Memory B cell (primary cell): ENCODE results near the gene ZFAND6.
"Not testable (repeated sequence)": the region's sequence is repeated elsewhere in the genome, so short reads cannot be mapped to it uniquely, and the experiment has no call there.

ENCODE experiments used
- ATAC-seq: fragments of 150-1000 bp; cut with Tn5 transposase; 2 replicates; pipeline ENCODE4 v1.10.0; 2021; ENCODE audit warnings: low read depth, mild to moderate bottlenecking, moderate library complexity
- DNase-seq, 2 donors: peaks; one replicate each; pipeline ENCODE4 v3.0.0; 2022; ENCODE audit warnings: low spot score in 2 of 2
- H3K27ac Mint-ChIP-seq: one replicate; pipeline ENCODE4 v1.8.0; 2022; ENCODE audit warnings: mild to moderate bottlenecking, moderate library complexity, mixed read lengths
- H3K27me3 Mint-ChIP-seq: one replicate; pipeline ENCODE4 v1.8.0; 2022; ENCODE audit warnings: mixed read lengths
- H3K36me3 Mint-ChIP-seq: one replicate; pipeline ENCODE4 v1.8.0; 2022; ENCODE audit warnings: mild to moderate bottlenecking, mixed read lengths
- H3K4me1 Mint-ChIP-seq: one replicate; pipeline ENCODE4 v1.8.0; 2022; ENCODE audit warnings: mixed read lengths
- H3K4me3 Mint-ChIP-seq: one replicate; pipeline ENCODE4 v1.8.0; 2022; ENCODE audit warnings: mild to moderate bottlenecking, moderate library complexity, mixed read lengths
- H3K9me3 Mint-ChIP-seq: one replicate; pipeline ENCODE4 v1.8.0; 2022; ENCODE audit warnings: mixed read lengths

The ZFAND6 gene

DNA sequence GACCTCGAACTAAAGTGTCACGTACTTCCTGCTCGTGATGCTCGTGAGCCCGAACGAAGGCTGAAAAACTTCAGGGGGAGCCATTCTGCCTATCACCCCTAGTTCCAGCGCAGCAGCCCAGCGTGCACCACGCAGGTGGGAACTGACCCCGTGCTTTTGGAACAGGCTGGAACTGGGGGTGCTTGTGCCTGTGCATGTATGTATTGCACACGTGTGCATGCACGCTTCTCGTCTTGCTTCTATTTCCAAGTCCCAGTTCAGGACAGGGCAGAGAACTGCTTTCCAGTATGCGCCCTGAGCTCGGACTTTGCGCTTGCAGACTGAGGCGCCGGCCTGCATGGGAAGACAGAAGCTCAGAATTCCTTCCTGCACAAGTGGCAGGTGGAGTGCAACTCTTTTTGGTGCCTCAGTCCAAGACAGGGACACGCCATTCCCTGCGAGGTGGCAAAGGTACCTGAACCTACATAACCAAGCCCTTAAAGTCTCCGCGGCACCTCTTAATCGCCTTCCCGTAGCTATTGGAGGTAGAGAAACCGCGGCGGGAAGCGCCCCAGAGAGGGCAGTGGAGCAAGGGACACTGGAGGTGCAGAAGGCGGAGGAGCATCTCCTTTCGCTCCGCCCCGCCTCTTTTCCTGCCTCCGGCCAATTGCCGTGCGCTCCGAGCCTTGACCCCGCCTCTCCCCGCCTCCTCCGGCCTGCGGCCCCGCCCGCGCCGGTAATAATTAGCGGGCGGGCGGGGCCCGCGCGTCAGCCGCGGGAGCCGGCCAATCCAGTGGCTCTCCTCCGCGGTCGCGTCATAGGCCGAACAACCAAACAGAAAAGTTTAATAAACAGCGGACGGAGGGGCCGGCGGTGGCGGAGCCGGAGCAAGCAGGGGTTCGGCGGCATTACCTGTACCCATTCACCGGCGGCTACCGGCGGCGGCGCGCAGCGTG is at the start of gene ZFAND6:
ZFAND6 (plus strand) TSS at position 826 of the 935 bp plus-strand sequence. CDS start 60,669 bp downstream, outside the sequence.
- Mint-ChIP-seq H3K4me3 (peak within 1 kb of the TSS; percentile 91), H3K27ac (peak within 1 kb of the TSS; percentile 95), H3K36me3 (no peaks in the 10 kb centered on the region), H3K4me1 (peaks cover 29% of the 10 kb centered on the region), H3K9me3 (no peaks in the 10 kb centered on the region), H3K27me3 (no peaks in the 10 kb centered on the region)
- ATAC-seq, result peak; percentile 77
- DNase-seq, result peak; percentile 94 to 97

DNA sequence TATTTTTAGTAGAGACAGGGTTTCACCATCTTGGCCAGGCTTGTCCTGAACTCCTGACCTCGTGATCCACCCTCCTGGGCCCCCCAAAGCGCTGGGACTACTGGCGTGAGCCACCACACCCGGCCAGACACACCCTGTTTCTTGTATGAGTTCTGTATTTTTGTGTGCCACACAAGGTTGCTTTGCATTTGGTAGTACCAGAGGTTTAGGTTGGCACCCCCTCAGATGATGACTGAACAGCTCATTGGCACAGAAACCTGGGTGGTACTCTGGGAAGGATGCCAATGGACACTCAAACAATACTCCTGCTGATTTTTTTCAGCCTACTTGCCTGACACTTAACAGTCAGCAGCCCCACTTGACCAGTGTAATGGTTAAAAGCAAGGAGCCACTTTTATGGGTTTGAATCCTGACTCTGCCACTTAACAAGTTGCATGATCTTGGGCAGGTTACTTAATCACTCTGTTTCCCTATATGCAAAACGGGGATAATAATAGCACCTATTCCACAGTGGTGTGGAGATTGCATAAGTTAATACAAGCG is 49.3 kb upstream of the ZFAND6 start:
- peaks cover 58% of the 10 kb centered on the region for H3K4me1 Mint-ChIP-seq

DNA sequence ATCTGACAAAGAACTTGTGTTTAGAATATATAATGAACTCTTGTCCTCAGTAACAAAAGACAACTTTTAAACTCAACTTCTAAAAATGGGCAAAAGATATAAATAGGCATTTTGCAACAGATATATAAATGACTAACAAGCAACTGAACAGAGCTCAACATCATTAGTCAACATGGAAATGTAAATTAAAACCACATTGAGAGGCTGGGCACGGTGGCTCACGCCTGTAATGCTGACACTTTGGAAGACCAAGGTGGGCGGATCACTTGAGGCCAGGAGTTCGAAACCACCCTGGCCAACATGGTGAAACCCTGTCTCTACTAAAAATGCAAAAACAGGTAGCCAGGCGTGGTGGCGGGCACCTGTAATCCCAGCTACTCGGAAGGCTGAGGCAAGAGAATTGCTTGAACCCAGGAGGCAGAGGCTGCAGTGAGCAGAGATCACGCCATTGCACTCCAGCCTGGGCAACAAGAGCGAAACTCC is 48.4 kb upstream of the ZFAND6 start:
- not testable (repeated sequence) for ATAC-seq, DNase-seq, H3K9me3 Mint-ChIP-seq, H3K27me3 Mint-ChIP-seq
- Mint-ChIP-seq H3K27ac (peak overlapping the region; percentile 96), H3K36me3 (peaks cover 15% of the 10 kb centered on the region), H3K4me1 (peaks cover 56% of the 10 kb centered on the region), H3K4me3 (peak overlapping the region; percentile 60)

More for the DNA sequence above, 49.3 kb upstream of the ZFAND6 start:
- Mint-ChIP-seq H3K27ac (peak overlapping the region; percentile 96), H3K36me3 (peaks cover 13% of the 10 kb centered on the region), H3K27me3 (no peaks in the 10 kb centered on the region), H3K4me3 (peak overlapping the region; percentile 37), H3K9me3 (no peaks in the 10 kb centered on the region)
- ATAC-seq (peak; percentile 60), DNase-seq (no peak)

- no peaks in the 10 kb centered on the region for H3K27me3 Mint-ChIP-seq
- peak overlapping the region; percentile 60 for H3K4me3 Mint-ChIP-seq
- H3K36me3 Mint-ChIP-seq, result peaks cover 15% of the 10 kb centered on the region
- DNase-seq (no peak), ATAC-seq (no peak)
- H3K27ac Mint-ChIP-seq, result peak overlapping the region; percentile 96
- H3K4me1 Mint-ChIP-seq, result peaks cover 52% of the 10 kb centered on the region
- H3K9me3 Mint-ChIP-seq, result no peaks in the 10 kb centered on the region
Observed at GRCh38 chr15:80011596-80011995, 47.9 kb upstream of the ZFAND6 start.

GRCh38 chr15:80012060-80012726 is 47.3 kb upstream of the ZFAND6 start:
- peaks cover 54% of the 10 kb centered on the region for H3K4me1 Mint-ChIP-seq
- DNase-seq, result no peak

GRCh38 chr15:80014186-80014585 is 45.3 kb upstream of the ZFAND6 start:
- H3K36me3 Mint-ChIP-seq, result peaks cover 17% of the 10 kb centered on the region
- ATAC-seq, H3K9me3 Mint-ChIP-seq, H3K4me3 Mint-ChIP-seq, DNase-seq, H3K27me3 Mint-ChIP-seq: not testable (repeated sequence)
- H3K27ac Mint-ChIP-seq, result peak overlapping the region; percentile 38
- peaks cover 55% of the 10 kb centered on the region for H3K4me1 Mint-ChIP-seq

More at GRCh38 chr15:80012060-80012726, 47.3 kb upstream of the ZFAND6 start:
- Mint-ChIP-seq H3K4me3 (peak overlapping the region; percentile 70), H3K36me3 (peaks cover 18% of the 10 kb centered on the region), H3K27ac (peak overlapping the region; percentile 96), H3K9me3 (no peaks in the 10 kb centered on the region), H3K27me3 (no peaks in the 10 kb centered on the region)
- peak; percentile 22 for ATAC-seq

DNA sequence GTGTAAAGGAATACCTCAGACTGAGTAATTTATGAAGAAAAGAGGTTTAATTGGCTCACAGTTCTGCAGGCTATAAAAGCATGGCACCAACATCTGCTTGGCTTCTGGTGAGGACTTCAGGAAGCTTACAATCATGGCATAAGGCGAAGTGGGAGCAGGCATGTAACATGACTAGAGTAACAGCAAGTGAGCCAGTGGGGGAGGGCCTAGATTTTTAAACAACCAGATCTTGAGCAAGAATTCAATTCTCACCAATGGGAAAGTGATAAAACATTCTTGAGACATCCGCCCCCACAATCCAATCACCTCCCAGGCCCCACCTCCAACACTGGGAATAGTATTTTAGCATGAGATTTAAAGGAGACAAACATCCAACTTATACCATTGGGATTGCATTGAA is 44.3 kb upstream of the ZFAND6 start:
- ATAC-seq (no peak), DNase-seq (no peak)
- Mint-ChIP-seq H3K27me3 (no peaks in the 10 kb centered on the region), H3K9me3 (no peaks in the 10 kb centered on the region), H3K27ac (peak overlapping the region; percentile 38), H3K4me3 (peak overlapping the region; percentile 4), H3K36me3 (peaks cover 17% of the 10 kb centered on the region), H3K4me1 (peaks cover 52% of the 10 kb centered on the region)

DNA sequence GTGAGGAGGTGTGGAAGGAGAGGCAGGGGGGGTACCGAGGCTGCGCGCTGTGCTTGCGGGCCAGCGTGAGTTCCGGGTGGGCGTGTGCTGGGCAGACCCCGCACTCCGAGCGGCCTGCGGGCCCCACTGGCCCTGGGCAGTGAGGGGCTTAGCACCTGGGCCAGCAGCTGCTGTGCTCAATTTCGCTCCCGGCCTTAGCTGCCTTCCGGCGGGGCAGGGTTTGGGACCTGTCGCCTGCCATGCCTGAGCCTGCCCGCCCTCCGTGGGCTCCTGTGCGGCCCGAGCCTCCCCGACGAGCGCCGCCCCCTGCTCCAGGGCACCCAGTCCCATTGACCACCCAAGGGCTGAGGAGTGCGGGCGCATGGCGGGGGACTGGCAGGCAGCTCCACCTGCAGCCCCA is 43.0 kb upstream of the ZFAND6 start:
- not testable (repeated sequence) for DNase-seq, ATAC-seq, H3K27me3 Mint-ChIP-seq, H3K4me3 Mint-ChIP-seq, H3K9me3 Mint-ChIP-seq
- Mint-ChIP-seq H3K4me1 (peaks cover 46% of the 10 kb centered on the region), H3K27ac (peak overlapping the region; percentile 99), H3K36me3 (peaks cover 17% of the 10 kb centered on the region)

GRCh38 chr15:80017139-80017538 is 42.3 kb upstream of the ZFAND6 start:
- H3K27me3 Mint-ChIP-seq, H3K9me3 Mint-ChIP-seq, DNase-seq, ATAC-seq: not testable (repeated sequence)
- peaks cover 43% of the 10 kb centered on the region for H3K4me1 Mint-ChIP-seq
- peak overlapping the region; percentile 98 for H3K4me3 Mint-ChIP-seq
- H3K27ac Mint-ChIP-seq, result peak overlapping the region; percentile 99
- peaks cover 17% of the 10 kb centered on the region for H3K36me3 Mint-ChIP-seq

- H3K36me3 Mint-ChIP-seq, result peaks cover 20% of the 10 kb centered on the region
- peak overlapping the region; percentile 98 for H3K4me3 Mint-ChIP-seq
- H3K4me1 Mint-ChIP-seq, result peaks cover 44% of the 10 kb centered on the region
- peaks cover 4% of the 10 kb centered on the region for H3K9me3 Mint-ChIP-seq
- peak overlapping the region; percentile 99 for H3K27ac Mint-ChIP-seq
- no peaks in the 10 kb centered on the region for H3K27me3 Mint-ChIP-seq
- ATAC-seq (no peak), DNase-seq (no peak)
Observed at GRCh38 chr15:80019168-80019745, 40.2 kb upstream of the ZFAND6 start.

- ATAC-seq, H3K27me3 Mint-ChIP-seq, DNase-seq, H3K9me3 Mint-ChIP-seq: not testable (repeated sequence)
- Mint-ChIP-seq H3K4me3 (peak overlapping the region; percentile 21), H3K4me1 (peaks cover 36% of the 10 kb centered on the region), H3K27ac (peak overlapping the region; percentile 58), H3K36me3 (peaks cover 11% of the 10 kb centered on the region)
Observed at GRCh38 chr15:80020149-80020548, 39.3 kb upstream of the ZFAND6 start.

GRCh38 chr15:80020731-80021130 is 38.7 kb upstream of the ZFAND6 start:
- ATAC-seq, result no peak
- H3K36me3 Mint-ChIP-seq, result peaks cover 9% of the 10 kb centered on the region
- H3K4me3 Mint-ChIP-seq, result peak overlapping the region; percentile 46
- H3K27me3 Mint-ChIP-seq, result no peaks in the 10 kb centered on the region
- peaks cover 33% of the 10 kb centered on the region for H3K4me1 Mint-ChIP-seq
- no peak overlapping the region for H3K27ac Mint-ChIP-seq
- H3K9me3 Mint-ChIP-seq, result peaks cover 4% of the 10 kb centered on the region
- DNase-seq, result no peak

DNA sequence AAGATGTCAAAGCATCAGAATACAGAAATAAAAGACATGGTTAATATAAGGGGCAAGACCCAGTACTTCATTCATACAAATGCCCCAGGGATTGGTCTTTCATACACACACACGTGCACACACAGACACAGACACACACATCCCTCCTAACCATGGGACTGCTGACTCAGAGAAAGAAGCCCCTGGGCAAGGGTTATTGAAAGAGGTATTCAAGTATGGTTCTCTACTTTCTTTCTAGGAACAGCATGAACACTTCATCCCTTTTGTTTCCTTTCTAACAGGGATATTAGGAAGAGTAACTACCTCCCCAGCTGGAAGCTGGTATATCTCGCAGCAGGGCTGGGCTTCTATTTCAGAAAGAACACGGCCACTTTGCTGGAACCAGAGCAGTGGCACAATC is 33.2 kb upstream of the ZFAND6 start:
- Mint-ChIP-seq H3K27me3 (no peaks in the 10 kb centered on the region), H3K36me3 (peaks cover 8% of the 10 kb centered on the region), H3K27ac (no peak overlapping the region), H3K4me3 (no peak overlapping the region), H3K4me1 (peaks cover 20% of the 10 kb centered on the region), H3K9me3 (peaks cover 6% of the 10 kb centered on the region)
- DNase-seq (no peak), ATAC-seq (no peak)
